KMS-11 (cell line): ENCODE measurements around the gene TOP3A.

Source experiments
- H2AFZ ChIP-seq: fragments of 200-600 bp; sonication (generic); 2 replicates; pipeline ENCODE4 v1.6.1; 2016; ENCODE audit warnings: antibody characterized with exemption, mixed run types, low read depth
- H3K27ac ChIP-seq: fragments of 200-600 bp; sonication (generic); 2 replicates; pipeline ENCODE4 v1.6.1; 2016; ENCODE audit warnings: mild to moderate bottlenecking, mixed run types
- H3K27me3 ChIP-seq: fragments of 200-600 bp; sonication (generic); 2 replicates; pipeline ENCODE4 v1.6.1; 2017; ENCODE audit warnings: mild to moderate bottlenecking, low read depth, mixed run types, moderate library complexity; ENCODE audit not compliant: insufficient read depth
- H3K36me3 ChIP-seq: fragments of 200-600 bp; sonication (generic); 2 replicates; pipeline ENCODE4 v1.6.1; 2017; ENCODE audit warnings: mild to moderate bottlenecking, mixed run types; ENCODE audit not compliant: insufficient read depth
- H3K4me1 ChIP-seq: fragments of 200-600 bp; sonication (generic); 2 replicates; pipeline ENCODE4 v1.6.1; 2016; ENCODE audit warnings: mild to moderate bottlenecking, low read depth, mixed run types; ENCODE audit not compliant: poor library complexity, severe bottlenecking
- H3K4me2 ChIP-seq: fragments of 200-600 bp; sonication (generic); 2 replicates; pipeline ENCODE4 v1.7.0; 2016; ENCODE audit warnings: mild to moderate bottlenecking, mixed run types
- H3K4me3 ChIP-seq: fragments of 200-600 bp; sonication (generic); IDR thresholded peaks from 2 replicates; pipeline ENCODE4 v1.6.1; 2017; ENCODE audit warnings: low read depth, low read length, mixed read lengths; ENCODE audit not compliant: insufficient read depth
- H3K79me2 ChIP-seq: fragments of 200-600 bp; sonication (generic); 2 replicates; pipeline ENCODE4 v1.6.1; 2016; ENCODE audit warnings: low read depth, mixed run types; ENCODE audit not compliant: insufficient read depth
- H3K9ac ChIP-seq: fragments of 200-600 bp; sonication (generic); 2 replicates; pipeline ENCODE4 v1.6.1; 2016; ENCODE audit warnings: mild to moderate bottlenecking, mixed run types
- H4K20me1 ChIP-seq: fragments of 200-600 bp; sonication (generic); 2 replicates; pipeline ENCODE4 v1.6.1; 2016; ENCODE audit warnings: mild to moderate bottlenecking, mixed run types; ENCODE audit not compliant: insufficient read depth
- TF ChIP-seq, protein P1 (sequence below): fragments of 200-600 bp; sonication (generic); conservative IDR thresholded peaks from 2 replicates; pipeline ENCODE4 v1.6.1; 2017; ENCODE audit warnings: low read depth, mild to moderate bottlenecking, antibody characterized with exemption, low read length, moderate library complexity, mixed read lengths

TOP3A gene

DNA sequence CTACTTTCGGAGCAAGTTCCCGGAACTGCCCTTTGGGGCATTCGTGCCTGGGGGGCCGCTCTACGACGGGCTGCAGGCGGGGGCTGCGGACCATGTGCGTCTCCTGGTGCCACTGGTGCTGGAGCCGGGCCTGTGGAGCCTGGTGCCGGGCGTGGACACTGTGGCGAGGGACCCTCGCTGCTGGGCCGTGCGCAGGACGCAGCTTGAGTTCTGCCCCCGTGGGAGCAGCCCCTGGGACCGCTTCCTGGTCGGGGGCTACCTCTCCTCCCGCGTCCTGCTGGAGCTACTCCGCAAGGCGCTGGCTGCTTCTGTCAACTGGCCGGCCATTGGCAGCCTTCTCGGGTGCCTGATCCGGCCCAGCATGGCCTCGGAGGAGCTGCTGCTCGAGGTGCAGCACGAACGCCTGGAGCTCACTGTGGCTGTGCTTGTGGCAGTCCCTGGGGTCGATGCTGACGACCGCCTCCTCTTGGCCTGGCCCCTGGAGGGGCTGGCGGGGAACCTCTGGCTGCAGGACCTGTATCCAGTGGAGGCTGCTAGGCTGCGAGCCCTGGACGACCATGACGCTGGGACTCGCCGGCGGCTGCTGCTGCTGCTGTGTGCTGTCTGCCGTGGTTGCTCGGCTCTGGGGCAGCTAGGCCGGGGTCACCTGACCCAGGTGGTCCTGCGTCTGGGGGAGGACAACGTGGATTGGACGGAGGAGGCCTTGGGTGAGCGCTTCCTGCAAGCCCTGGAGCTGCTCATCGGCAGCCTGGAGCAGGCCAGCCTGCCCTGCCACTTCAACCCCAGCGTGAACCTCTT, 50.7 kb downstream of the TOP3A start:
- no peaks in the 10 kb centered on the region for H4K20me1 ChIP-seq
- no peak overlapping the region for H2AFZ ChIP-seq
- no peak overlapping the region for H3K27ac ChIP-seq
- TF ChIP-seq, protein P1, sequence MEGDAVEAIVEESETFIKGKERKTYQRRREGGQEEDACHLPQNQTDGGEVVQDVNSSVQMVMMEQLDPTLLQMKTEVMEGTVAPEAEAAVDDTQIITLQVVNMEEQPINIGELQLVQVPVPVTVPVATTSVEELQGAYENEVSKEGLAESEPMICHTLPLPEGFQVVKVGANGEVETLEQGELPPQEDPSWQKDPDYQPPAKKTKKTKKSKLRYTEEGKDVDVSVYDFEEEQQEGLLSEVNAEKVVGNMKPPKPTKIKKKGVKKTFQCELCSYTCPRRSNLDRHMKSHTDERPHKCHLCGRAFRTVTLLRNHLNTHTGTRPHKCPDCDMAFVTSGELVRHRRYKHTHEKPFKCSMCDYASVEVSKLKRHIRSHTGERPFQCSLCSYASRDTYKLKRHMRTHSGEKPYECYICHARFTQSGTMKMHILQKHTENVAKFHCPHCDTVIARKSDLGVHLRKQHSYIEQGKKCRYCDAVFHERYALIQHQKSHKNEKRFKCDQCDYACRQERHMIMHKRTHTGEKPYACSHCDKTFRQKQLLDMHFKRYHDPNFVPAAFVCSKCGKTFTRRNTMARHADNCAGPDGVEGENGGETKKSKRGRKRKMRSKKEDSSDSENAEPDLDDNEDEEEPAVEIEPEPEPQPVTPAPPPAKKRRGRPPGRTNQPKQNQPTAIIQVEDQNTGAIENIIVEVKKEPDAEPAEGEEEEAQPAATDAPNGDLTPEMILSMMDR = no peak
- no peak overlapping the region for H3K4me3 ChIP-seq
- no peaks in the 10 kb centered on the region for H3K4me1 ChIP-seq
- H3K79me2 ChIP-seq = no peaks in the 10 kb centered on the region
- no peak overlapping the region for H3K4me2 ChIP-seq
- H3K36me3 ChIP-seq = no peaks in the 10 kb centered on the region
- no peak overlapping the region for H3K9ac ChIP-seq
- no peaks in the 10 kb centered on the region for H3K27me3 ChIP-seq

- no peaks in the 10 kb centered on the region for H3K36me3 ChIP-seq
- no peaks in the 10 kb centered on the region; the same call in 1 of the 2 replicates for H3K79me2 ChIP-seq
- H3K4me2 ChIP-seq = no peak overlapping the region
- peaks cover under 1% of the 10 kb centered on the region for H3K4me1 ChIP-seq
- TF ChIP-seq, protein P1 = no peak
- no peak overlapping the region for H3K9ac ChIP-seq
- no peak overlapping the region for H2AFZ ChIP-seq
- no peak overlapping the region for H3K27ac ChIP-seq
- no peak overlapping the region for H3K4me3 ChIP-seq
- H4K20me1 ChIP-seq = no peaks in the 10 kb centered on the region
- H3K27me3 ChIP-seq = no peaks in the 10 kb centered on the region
Observed at GRCh38 chr17:18262641-18263040, 52.2 kb downstream of the TOP3A start.

- Histone ChIP-seq H2AFZ (no peak overlapping the region), H3K9ac (no peak overlapping the region), H3K27me3 (no peaks in the 10 kb centered on the region), H3K4me1 (peaks cover 5% of the 10 kb centered on the region), H4K20me1 (no peaks in the 10 kb centered on the region), H3K27ac (no peak overlapping the region), H3K36me3 (no peaks in the 10 kb centered on the region), H3K4me2 (no peak overlapping the region), H3K4me3 (no peak overlapping the region), H3K79me2 (no peaks in the 10 kb centered on the region; the same call in 1 of the 2 replicates)
- TF ChIP-seq, protein P1 = no peak
Observed at GRCh38 chr17:18262111-18262510, 52.7 kb downstream of the TOP3A start.

- Histone ChIP-seq H3K27me3 (no peaks in the 10 kb centered on the region), H3K4me2 (peak overlapping the region; percentile 83; the same call in 1 of the 2 replicates), H3K79me2 (no peaks in the 10 kb centered on the region; the same call in 1 of the 2 replicates), H3K36me3 (no peaks in the 10 kb centered on the region), H3K27ac (no peak overlapping the region), H2AFZ (no peak overlapping the region), H3K4me1 (peaks cover 9% of the 10 kb centered on the region), H4K20me1 (no peaks in the 10 kb centered on the region), H3K4me3 (no peak overlapping the region), H3K9ac (no peak overlapping the region)
- TF ChIP-seq, protein P1 = no peak
Observed at GRCh38 chr17:18261659-18262058, 53.1 kb downstream of the TOP3A start.
